Measurements from ENCODE around the gene IKZF3. TPM values are rescaled to one million over a fixed set of nuclear protein-coding genes. Genes with fewer than 3 reads are reported as not detected.

Gene IKZF3
- total RNA-seq, 2 donors from 2014 or later, result 0.37 to 0.51 TPM

DNA sequence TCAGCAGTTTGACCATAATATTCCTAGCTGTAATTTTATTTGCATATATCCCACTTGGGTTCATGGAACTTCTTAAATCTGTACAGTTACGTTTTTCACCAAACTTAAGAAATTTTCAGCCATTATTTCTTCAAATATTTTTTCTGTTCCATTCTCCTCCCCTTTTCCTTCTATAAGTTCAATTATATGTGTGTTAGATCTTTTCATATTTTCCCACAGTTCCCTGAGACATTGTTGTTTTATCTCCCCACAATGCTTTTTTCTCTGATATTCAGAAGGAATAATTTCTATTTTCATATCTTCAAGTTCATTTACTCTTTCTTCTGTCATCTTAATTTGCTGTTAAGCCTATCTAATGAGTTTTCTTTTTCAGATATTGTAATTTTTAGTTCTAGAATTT, 26.1 kb downstream of the IKZF3 start:
- no peak for DNase-seq (ENCODE audit: low spot score)
- Histone ChIP-seq H3K27ac (no peak overlapping the region), H3K4me3 (no peak overlapping the region), H3K36me3 (no peaks in the 10 kb centered on the region), H3K9me3 (peaks cover 0 to 21% of the 10 kb centered on the region in 2 donors), H3K4me1 (no peaks in the 10 kb centered on the region), H3K27me3 (no peaks in the 10 kb centered on the region)
- TF ChIP-seq, protein P1, sequence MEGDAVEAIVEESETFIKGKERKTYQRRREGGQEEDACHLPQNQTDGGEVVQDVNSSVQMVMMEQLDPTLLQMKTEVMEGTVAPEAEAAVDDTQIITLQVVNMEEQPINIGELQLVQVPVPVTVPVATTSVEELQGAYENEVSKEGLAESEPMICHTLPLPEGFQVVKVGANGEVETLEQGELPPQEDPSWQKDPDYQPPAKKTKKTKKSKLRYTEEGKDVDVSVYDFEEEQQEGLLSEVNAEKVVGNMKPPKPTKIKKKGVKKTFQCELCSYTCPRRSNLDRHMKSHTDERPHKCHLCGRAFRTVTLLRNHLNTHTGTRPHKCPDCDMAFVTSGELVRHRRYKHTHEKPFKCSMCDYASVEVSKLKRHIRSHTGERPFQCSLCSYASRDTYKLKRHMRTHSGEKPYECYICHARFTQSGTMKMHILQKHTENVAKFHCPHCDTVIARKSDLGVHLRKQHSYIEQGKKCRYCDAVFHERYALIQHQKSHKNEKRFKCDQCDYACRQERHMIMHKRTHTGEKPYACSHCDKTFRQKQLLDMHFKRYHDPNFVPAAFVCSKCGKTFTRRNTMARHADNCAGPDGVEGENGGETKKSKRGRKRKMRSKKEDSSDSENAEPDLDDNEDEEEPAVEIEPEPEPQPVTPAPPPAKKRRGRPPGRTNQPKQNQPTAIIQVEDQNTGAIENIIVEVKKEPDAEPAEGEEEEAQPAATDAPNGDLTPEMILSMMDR (IDR thresholded peaks at IDR 0.05), result no peak

GRCh38 chr17:39836117-39836516, 28.0 kb downstream of the IKZF3 start:
- H3K9me3 ChIP-seq, result peaks cover 0 to 21% of the 10 kb centered on the region in 2 donors
- no peaks in the 10 kb centered on the region for H3K36me3 ChIP-seq
- H3K4me1 ChIP-seq, result no peaks in the 10 kb centered on the region
- TF ChIP-seq, protein P1 (IDR thresholded peaks at IDR 0.05), result no peak
- H3K27ac ChIP-seq, result no peak overlapping the region
- DNase-seq (ENCODE audit: low spot score), result no peak
- H3K27me3 ChIP-seq, result no peaks in the 10 kb centered on the region
- no peak overlapping the region for H3K4me3 ChIP-seq

- no peak overlapping the region for H3K4me3 ChIP-seq
- H3K27me3 ChIP-seq, result no peaks in the 10 kb centered on the region
- H3K4me1 ChIP-seq, result no peaks in the 10 kb centered on the region
- peaks cover 0 to 21% of the 10 kb centered on the region in 2 donors for H3K9me3 ChIP-seq
- TF ChIP-seq, protein P1 (IDR thresholded peaks at IDR 0.05), result no peak
- H3K27ac ChIP-seq, result no peak overlapping the region
- no peak for DNase-seq (ENCODE audit: low spot score)
- H3K36me3 ChIP-seq, result no peaks in the 10 kb centered on the region
Observed at GRCh38 chr17:39835038-39835786, 28.9 kb downstream of the IKZF3 start.

GRCh38 chr17:39834017-39834416, 30.1 kb downstream of the IKZF3 start:
- H3K27ac ChIP-seq, result no peak overlapping the region
- TF ChIP-seq, protein P1 (IDR thresholded peaks at IDR 0.05), result no peak
- H3K36me3 ChIP-seq, result no peaks in the 10 kb centered on the region
- H3K9me3 ChIP-seq, result peaks cover 0 to 21% of the 10 kb centered on the region in 2 donors
- H3K4me1 ChIP-seq, result no peaks in the 10 kb centered on the region
- no peak for DNase-seq (ENCODE audit: low spot score)
- H3K4me3 ChIP-seq, result no peak overlapping the region
- no peaks in the 10 kb centered on the region for H3K27me3 ChIP-seq

GRCh38 chr17:39831588-39831987, 32.5 kb downstream of the IKZF3 start:
- Histone ChIP-seq H3K4me3 (no peak overlapping the region), H3K27me3 (no peaks in the 10 kb centered on the region), H3K27ac (no peak overlapping the region), H3K4me1 (no peaks in the 10 kb centered on the region), H3K9me3 (no peaks in the 10 kb centered on the region), H3K36me3 (no peaks in the 10 kb centered on the region)
- TF ChIP-seq, protein P1 (IDR thresholded peaks at IDR 0.05), result no peak
- DNase-seq (ENCODE audit: low spot score), result no peak

GRCh38 chr17:39828443-39828842, 35.7 kb downstream of the IKZF3 start:
- H3K9me3 ChIP-seq, result peaks cover 0 to 10% of the 10 kb centered on the region in 2 donors
- no peak overlapping the region for H3K4me3 ChIP-seq
- H3K27me3 ChIP-seq, result no peaks in the 10 kb centered on the region
- no peaks in the 10 kb centered on the region for H3K36me3 ChIP-seq
- TF ChIP-seq, protein P1 (IDR thresholded peaks at IDR 0.05), result no peak
- H3K4me1 ChIP-seq, result no peaks in the 10 kb centered on the region
- DNase-seq (ENCODE audit: low spot score), result no peak
- H3K27ac ChIP-seq, result no peak overlapping the region

All from right atrium auricular region (tissue), 2 donors.